Measurements from ENCODE around the gene LMO1.

LMO1 gene

DNA sequence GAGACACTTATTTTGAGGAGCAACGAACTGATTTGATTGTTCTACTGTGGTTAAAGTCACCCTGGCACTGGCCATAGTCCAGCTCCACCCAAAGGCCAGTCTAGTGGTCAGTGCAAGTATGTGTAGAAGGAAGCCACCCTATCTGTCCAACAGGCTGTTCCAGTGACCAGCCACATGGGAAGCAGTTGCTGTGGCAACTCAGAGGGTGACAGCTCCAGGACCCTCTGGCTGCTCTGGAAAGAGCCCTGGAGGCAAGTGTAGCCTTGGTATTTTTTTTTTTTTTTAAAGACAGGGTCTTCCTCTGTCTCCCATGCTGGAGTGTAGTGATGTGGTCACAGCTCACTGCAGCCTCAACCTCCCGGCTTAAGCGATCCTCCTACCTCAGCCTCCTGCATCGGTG is 27.8 kb downstream of the LMO1 start:
- H3K4me3 ChIP-seq (ENCODE audit: low read length) = no peak overlapping the region
- TF ChIP-seq ZNF274 (IDR thresholded peaks at IDR 0.05; ENCODE audit: low read depth, low read length) = no peak

DNA sequence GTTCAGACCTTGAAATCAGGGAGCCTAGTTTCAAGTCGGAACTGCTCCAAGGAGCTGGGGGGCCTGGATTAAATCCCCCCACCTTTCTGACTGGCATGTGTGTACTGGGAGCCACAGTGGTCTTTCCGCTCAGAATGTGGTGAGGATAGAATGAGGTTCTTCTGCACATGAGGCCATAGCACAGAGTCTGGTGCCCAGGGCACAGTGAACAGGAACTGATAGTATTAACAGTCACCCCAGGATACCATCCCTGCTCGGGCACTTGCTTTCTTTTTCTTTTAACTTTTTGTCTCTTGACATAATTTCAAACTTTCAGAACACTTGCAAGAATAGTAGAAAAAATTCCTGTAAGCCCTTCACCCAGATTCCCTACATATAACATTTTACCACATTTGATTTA is 28.8 kb downstream of the LMO1 start:
- no peak for TF ChIP-seq ZNF274 (IDR thresholded peaks at IDR 0.05; ENCODE audit: low read depth, low read length)
- no peak overlapping the region for H3K4me3 ChIP-seq (ENCODE audit: low read length)

DNA sequence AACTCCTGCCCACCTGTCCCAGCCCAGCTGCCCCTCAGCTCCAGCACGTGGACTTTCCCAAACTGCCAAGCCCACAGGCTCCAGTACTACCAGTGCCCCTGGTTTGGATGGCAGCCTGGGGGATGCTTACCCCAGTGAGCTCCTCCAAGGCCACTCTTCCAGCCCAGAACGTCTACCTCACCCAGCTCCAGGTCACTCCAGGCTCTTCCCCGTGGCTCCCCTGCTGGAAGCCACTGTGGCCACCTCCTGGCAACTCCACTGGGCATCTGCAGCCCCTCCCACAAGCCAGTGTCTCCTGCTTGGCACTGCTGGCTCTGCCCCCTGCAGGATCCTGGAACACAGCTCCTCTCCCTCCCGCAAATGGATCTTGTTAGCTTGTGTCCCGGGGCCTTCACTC is 29.3 kb downstream of the LMO1 start:
- no peak for TF ChIP-seq ZNF274 (IDR thresholded peaks at IDR 0.05; ENCODE audit: low read depth, low read length)
- no peak overlapping the region for H3K4me3 ChIP-seq (ENCODE audit: low read length)

DNA sequence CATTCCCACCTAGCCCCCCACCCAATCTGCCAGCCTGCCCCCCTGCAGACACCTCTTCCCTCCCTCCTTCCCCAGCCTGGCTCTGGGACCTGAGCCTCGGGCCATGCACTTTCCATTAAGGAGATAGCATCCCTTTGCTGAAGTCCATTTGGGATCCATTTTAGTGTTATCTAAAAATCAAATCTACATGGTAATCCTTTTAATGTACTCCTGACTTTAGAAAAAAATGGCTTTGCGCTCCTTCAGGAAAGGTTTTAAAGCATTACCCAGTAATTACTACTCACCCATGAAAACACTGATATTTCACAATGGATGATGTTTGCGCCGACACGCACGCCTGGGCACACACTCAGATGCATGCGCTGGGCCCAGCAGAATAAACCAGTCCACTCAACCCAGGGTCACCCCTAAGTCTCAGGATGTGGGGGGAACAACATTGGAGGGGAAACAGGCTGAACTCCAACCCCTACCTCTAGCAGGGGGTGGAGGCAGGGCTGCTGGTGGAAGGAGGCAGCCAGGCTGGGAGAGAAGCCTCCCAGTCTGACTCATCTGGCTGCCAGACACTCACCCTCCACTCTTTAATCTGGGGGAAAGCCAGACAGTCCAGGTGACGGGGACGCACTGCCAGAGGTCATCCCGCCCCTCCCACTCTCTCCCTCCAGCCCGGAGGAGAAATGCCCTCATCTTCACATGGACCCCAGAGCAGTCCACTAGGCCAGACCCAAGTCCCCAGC is 29.8 kb downstream of the LMO1 start:
- no peak overlapping the region for H3K4me3 ChIP-seq (ENCODE audit: low read length)
- no peak for TF ChIP-seq ZNF274 (IDR thresholded peaks at IDR 0.05; ENCODE audit: low read depth, low read length)

DNA sequence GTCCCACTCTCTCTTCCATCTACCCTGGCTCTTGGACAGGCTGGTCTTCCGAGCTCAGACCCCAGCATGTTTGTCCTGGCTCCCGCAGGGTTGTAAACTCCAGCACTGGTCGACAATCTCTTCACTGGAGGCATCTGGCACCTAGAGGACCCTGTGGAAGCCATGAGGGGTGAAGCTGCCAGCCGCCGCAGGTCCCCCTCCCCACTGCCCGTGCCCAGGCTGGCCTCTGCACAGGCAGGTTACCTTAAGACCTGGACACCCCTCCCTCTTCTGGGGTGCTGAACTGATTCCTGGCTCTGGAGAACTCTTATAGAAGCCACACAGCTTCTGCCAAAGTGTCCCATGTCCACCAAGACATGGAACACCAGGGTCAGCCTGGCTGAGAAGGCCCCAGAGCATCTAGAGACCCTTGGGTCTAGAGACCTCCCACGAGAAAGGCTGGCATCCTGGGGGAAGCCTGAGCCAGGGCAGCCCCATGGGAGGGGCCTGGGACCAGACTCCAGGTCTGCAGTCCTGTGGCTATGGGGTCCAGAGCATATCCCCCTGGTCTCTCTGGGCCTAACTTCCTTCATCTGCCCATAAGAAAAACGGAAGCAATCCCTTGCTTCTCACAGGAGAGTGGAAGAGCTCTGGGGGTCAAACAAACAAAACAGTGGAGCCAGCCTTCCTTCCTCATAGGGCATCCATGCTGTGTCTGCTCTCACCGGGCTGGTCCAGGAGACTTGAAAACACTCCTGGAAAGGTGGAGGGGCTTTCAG is 30.6 kb downstream of the LMO1 start:
- no peak overlapping the region for H3K4me3 ChIP-seq (ENCODE audit: low read length)
- no peak for TF ChIP-seq ZNF274 (IDR thresholded peaks at IDR 0.05; ENCODE audit: low read depth, low read length)

DNA sequence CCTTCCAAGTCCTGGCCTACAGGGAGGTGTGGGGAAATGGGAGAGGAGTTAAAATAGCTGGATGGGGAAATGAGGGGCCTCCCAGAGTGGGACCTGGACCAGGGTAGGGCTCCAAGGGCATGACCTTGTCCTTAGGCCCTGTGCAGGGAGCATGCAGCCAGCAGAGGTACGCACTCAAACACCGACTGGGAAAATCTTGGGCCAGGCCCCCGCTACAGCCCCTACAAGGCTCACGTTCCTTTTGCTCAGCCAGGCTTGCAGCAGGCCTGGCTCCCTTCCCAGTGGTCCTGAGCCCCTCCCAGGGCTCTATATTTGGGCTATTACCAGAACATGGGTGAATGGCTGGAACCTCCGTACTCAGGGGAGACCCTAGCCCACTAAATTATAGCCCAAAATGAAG is 31.3 kb downstream of the LMO1 start:
- no peak overlapping the region for H3K4me3 ChIP-seq (ENCODE audit: low read length)

DNA sequence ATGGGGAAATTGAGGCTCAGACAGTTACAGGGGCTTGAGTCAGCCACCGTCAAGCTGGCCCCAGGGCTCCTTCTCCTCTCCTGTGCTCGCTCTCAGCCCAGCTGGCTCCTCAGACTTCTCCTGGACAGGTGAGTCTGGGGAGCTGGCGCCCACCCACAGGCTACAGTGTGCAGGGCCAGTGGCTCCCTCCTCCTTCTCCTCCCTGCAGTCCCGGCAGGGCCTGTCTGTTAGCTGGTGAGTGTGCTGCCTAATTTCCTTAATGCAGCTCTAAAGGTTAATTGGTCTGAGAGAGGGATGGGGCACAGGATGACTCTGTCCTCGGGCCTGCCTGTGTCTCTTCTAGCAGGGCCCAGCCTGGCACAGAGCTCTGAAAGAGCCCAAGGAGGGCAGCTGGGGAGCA is 31.7 kb downstream of the LMO1 start:
- H3K4me3 ChIP-seq (ENCODE audit: low read length) = no peak overlapping the region
- TF ChIP-seq ZNF274 (IDR thresholded peaks at IDR 0.05; ENCODE audit: low read depth, low read length) = no peak

More for the DNA sequence above, 31.3 kb downstream of the LMO1 start:
- TF ChIP-seq ZNF274 (IDR thresholded peaks at IDR 0.05; ENCODE audit: low read depth, low read length) = no peak

DNA sequence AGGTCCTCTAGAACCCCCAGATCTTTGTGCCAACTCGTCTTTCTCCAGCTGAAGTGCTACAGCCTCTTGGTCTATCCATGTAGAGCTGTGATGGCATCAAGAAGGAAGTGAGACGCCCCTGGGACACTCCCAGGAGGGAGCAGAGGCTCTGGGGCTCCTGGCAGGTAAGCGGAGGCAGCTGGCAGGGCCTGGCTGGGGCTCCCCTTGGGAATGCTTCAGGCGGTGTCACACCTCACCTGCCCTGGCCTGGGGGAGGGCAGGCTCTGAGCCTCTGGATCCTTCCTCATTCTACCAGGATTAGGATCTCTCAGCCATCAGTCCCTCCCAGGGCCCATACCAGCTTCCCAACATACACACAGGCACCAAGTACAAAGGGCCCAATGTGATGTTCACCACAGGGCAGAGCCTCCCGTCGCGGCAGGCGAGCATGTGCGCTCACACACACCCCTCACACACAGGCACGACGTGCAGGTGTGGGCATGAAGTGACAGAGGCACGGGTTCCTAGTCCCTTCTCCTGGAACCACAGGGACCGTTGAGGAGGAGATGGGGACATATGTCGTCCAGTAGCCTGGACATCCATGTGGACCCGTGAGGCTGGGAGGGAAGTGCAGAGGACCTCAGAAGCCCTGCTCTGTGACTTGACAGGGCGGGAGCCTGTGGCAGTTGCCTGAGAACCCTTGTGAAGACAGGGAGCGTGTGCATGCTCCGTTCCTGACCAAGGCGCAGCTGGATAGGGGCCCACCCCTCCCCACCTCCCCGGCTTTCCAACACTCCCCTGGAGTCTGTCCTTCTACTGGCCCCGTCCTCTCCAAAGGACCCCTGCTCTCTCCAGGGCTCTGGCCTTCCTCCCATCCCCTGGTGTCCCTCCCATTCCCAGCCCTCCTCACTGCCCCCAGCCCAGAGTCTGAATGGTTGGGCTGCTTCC is 32.5 kb downstream of the LMO1 start:
- TF ChIP-seq ZNF274 (IDR thresholded peaks at IDR 0.05; ENCODE audit: low read depth, low read length) = no peak
- no peak overlapping the region for H3K4me3 ChIP-seq (ENCODE audit: low read length)

DNA sequence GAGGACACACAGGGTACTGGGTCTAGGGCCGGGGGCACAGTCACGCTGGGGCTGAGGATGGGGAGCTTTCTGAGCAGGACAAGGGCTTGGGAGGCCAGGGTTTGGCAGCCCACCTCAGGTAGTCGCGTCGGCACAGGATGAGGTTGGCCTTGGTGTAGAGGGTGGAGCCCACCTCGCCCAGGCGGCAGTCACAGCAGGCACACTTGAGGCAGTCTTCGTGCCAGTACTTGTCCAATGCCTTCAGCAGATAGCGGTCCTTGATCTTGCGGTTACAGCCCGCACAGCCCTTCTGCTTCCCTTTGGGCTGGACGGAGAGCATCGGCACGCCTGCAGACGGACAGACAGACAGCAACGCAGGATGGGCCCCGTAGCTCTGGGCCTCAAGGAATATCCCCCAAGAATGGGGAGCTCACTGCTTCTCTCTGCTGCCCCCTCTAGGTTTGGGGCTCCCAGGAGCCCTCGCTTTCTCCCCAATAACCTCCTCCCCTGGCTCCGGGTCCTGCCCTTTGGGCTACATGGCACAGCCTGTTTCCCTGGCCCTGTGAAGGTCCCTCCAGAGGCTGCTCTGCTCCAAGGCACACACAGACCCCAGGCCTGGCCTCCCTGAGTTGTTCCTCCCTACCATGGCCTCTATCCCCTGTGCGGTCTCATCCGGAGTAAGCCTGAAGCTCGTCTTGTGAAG is 33.4 kb downstream of the LMO1 start:
- no peak for TF ChIP-seq ZNF274 (IDR thresholded peaks at IDR 0.05; ENCODE audit: low read depth, low read length)

DNA sequence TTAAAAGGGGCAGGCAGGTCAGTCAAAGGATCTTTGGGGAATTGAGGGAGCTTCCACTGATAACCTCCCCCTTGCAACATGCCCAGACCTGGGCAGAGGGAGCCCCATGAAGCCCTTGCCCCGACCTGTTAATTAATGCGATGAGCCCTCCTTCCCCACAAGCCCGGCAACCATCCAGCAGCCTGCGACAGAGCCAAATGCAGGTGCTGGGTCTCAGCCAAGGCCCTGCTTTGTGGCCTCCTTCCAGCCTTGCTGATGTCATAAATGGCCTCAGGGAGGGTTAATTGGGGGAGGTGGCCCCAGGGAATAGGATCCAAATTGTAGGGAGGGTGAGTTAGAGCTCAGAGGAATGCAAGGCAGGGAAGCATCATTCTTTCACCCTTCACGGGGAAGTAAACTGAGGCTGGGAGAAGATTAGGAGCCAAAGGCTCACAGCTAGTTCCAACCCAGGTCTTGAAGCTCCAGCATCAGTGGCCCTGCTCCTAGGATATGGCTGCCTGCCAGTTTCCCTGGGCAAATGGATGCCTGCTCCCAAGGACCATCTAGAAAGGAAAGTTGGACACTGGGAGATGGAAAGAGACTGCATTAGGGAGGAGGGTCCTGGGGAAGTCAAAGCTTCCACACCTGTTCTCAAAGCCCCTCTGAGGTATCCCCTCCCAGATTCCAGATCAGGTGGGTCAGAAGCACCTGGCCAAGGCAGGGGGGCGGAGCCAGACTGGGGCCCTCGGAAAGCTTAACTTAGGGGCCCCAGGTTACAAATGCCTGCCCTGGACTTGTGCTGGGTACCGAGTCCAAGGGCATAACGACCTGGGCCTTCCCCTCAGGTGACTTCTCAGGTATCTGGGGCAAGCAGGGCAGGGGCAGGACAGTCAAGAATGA is 34.1 kb downstream of the LMO1 start:
- TF ChIP-seq ZNF274 (IDR thresholded peaks at IDR 0.05; ENCODE audit: low read depth, low read length) = no peak
- no peak overlapping the region for H3K4me3 ChIP-seq (ENCODE audit: low read length)

More for the DNA sequence above, 33.4 kb downstream of the LMO1 start:
- H3K4me3 ChIP-seq (ENCODE audit: low read length) = no peak overlapping the region

DNA sequence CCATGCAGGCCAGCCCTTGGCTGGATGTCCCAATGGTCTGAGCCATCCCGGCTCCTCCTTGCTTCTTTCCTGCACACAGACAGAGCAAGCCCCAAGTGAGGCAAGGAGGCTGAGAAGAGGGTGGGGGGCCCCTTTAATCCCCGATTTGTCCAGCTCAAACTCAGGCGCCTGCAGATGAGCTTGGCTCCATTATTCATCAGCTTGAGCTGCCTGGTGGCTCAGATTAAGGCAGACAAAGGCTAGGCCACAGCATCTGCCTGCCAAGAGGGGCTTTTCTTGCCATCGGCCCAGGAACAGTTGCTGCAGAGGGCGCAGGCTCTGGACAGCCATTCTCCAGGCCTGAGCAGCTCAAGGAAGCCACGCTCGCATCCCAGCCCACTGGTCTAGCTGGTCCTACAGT is 35.4 kb downstream of the LMO1 start:
- no peak overlapping the region for H3K4me3 ChIP-seq (ENCODE audit: low read length)
- no peak for TF ChIP-seq ZNF274 (IDR thresholded peaks at IDR 0.05; ENCODE audit: low read depth, low read length)

DNA sequence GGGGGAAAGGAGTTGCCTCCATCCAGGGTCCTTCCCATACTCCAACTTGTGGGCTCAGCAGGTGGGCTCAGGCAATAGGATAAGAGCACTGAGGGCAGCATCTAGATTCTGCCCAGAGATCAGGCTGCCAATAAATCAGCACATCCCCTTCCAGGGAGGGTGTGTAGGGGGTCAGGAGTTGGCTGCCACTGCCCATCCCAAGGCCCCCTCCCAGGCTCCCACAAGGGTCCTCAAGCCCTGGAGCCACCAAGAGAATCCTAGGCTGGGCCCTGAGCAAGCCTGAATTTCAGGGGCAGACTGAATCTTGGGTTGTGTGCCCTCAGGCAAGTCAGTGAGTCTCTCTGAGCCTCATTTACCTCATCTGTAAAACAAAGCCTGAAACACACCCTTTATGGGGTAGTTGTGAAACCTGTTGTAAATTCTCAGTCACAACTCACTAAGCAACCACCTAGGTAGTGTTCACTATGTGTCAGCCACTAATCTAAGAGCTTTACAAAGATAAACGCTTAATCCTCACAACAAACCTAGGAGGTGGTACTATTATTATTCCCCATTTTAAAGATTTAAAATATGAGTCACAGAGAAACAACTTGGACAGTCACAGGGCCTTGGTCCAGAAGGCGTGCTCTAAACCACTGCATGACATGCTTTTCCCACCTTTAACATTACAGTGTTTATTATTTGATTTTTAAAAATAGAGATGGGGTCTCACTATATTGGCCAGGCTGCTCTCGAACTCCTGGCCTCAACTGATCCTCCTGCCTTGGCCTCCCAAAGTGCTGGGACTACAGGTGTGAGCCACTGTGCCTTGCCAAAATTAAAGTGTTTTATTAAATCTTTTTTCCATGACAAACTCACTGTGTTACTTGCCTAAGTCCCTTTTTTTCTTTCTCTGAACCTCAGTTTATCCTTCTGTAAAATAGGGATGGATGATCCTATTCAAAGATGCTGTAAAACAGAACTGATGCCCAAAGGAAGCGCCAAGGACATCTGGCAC is 36.2 kb downstream of the LMO1 start:
- no peak for TF ChIP-seq ZNF274 (IDR thresholded peaks at IDR 0.05; ENCODE audit: low read depth, low read length)
- no peak overlapping the region for H3K4me3 ChIP-seq (ENCODE audit: low read length)

All from GM08714 (cell line).